ENCODE data around the gene CD2BP2.
"Not testable (repeated sequence)": the region's sequence is repeated elsewhere in the genome, so short reads cannot be mapped to it uniquely, and the experiment has no call there.

Gene CD2BP2

GRCh38 chr16:30346286-30346685, 8.8 kb downstream of the CD2BP2 start:
- Histone ChIP-seq H3K4me2 (ENCODE audit: low read depth, low read length) (no peak overlapping the region), H3K9me3 (replicated peaks; ENCODE audit: insufficient read depth, low read length) (no peaks in the 10 kb centered on the region), H4K20me1 (ENCODE audit: insufficient read depth, low read length) (no peaks in the 10 kb centered on the region), H3K79me2 (ENCODE audit: low read length) (0 out of 2 replicates have a peak, but pooled peaks cover 6% of the 10 kb centered on the region), H3K36me3 (replicated peaks; ENCODE audit: insufficient read depth, low read length) (no peaks in the 10 kb centered on the region), H2AFZ (ENCODE audit: low read length) (no peak overlapping the region), H3K27me3 (replicated peaks; ENCODE audit: insufficient read depth, low read length) (no peaks in the 10 kb centered on the region), H3K9ac (ENCODE audit: low read length) (no peak overlapping the region), H3K9me2 (replicated peaks; ENCODE audit: insufficient read depth, low read length) (no peaks in the 10 kb centered on the region), H3F3A (ENCODE audit: insufficient read depth, low read length) (peaks cover 8% of the 10 kb centered on the region; the same call in 1 of the 2 replicates), H3K4me3 (ENCODE audit: low read length) (no peak overlapping the region), H3K27ac (ENCODE audit: low read length) (no peak overlapping the region), H3K4me1 (ENCODE audit: low read length) (peaks cover 21% of the 10 kb centered on the region)
- DNase-seq: no peak
- TF ChIP-seq EZH2phosphoT487 (IDR thresholded peaks at IDR 0.05; ENCODE audit: low read length): no peak

- not testable (repeated sequence) for H3K79me2 ChIP-seq (ENCODE audit: low read length); H3K9me3 ChIP-seq (replicated peaks; ENCODE audit: insufficient read depth, low read length); H4K20me1 ChIP-seq (ENCODE audit: insufficient read depth, low read length); H3F3A ChIP-seq (ENCODE audit: insufficient read depth, low read length); H3K36me3 ChIP-seq (replicated peaks; ENCODE audit: insufficient read depth, low read length); H3K27me3 ChIP-seq (replicated peaks; ENCODE audit: insufficient read depth, low read length); H3K9me2 ChIP-seq (replicated peaks; ENCODE audit: insufficient read depth, low read length)
- peak overlapping the region; percentile 78; the same call in 1 of the 2 replicates for H3K27ac ChIP-seq (ENCODE audit: low read length)
- H3K9ac ChIP-seq (ENCODE audit: low read length): peak overlapping the region; percentile 70; the same call in 1 of the 2 replicates
- peak; percentile 87 for DNase-seq
- peaks cover 14% of the 10 kb centered on the region for H3K4me1 ChIP-seq (ENCODE audit: low read length)
- peak overlapping the region; percentile 98 for H2AFZ ChIP-seq (ENCODE audit: low read length)
- H3K4me3 ChIP-seq (ENCODE audit: low read length): peak overlapping the region; percentile 73
- peak overlapping the region; percentile 100 for H3K4me2 ChIP-seq (ENCODE audit: low read depth, low read length)
Observed at GRCh38 chr16:30343491-30343820, 11.7 kb downstream of the CD2BP2 start.

GRCh38 chr16:30342751-30343490, 12.2 kb downstream of the CD2BP2 start:
- peaks cover 14% of the 10 kb centered on the region for H3K4me1 ChIP-seq (ENCODE audit: low read length)
- H3K27me3 ChIP-seq (replicated peaks; ENCODE audit: insufficient read depth, low read length): no peaks in the 10 kb centered on the region
- no peak for DNase-seq
- H3K4me2 ChIP-seq (ENCODE audit: low read depth, low read length): peak overlapping the region; percentile 100
- no peaks in the 10 kb centered on the region for H3K36me3 ChIP-seq (replicated peaks; ENCODE audit: insufficient read depth, low read length)
- H3K9me3 ChIP-seq (replicated peaks; ENCODE audit: insufficient read depth, low read length): no peaks in the 10 kb centered on the region
- peak overlapping the region; percentile 73 for H3K4me3 ChIP-seq (ENCODE audit: low read length)
- H3K9ac ChIP-seq (ENCODE audit: low read length): peak overlapping the region; percentile 70; the same call in 1 of the 2 replicates
- TF ChIP-seq, protein P1, sequence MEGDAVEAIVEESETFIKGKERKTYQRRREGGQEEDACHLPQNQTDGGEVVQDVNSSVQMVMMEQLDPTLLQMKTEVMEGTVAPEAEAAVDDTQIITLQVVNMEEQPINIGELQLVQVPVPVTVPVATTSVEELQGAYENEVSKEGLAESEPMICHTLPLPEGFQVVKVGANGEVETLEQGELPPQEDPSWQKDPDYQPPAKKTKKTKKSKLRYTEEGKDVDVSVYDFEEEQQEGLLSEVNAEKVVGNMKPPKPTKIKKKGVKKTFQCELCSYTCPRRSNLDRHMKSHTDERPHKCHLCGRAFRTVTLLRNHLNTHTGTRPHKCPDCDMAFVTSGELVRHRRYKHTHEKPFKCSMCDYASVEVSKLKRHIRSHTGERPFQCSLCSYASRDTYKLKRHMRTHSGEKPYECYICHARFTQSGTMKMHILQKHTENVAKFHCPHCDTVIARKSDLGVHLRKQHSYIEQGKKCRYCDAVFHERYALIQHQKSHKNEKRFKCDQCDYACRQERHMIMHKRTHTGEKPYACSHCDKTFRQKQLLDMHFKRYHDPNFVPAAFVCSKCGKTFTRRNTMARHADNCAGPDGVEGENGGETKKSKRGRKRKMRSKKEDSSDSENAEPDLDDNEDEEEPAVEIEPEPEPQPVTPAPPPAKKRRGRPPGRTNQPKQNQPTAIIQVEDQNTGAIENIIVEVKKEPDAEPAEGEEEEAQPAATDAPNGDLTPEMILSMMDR (IDR thresholded peaks at IDR 0.05; ENCODE audit: low read length): no peak
- TF ChIP-seq EZH2phosphoT487 (IDR thresholded peaks at IDR 0.05; ENCODE audit: low read length): no peak
- no peak for TF ChIP-seq EZH2 (optimal IDR thresholded peaks at IDR 0.05; ENCODE audit: low read depth, low read length)
- no peaks in the 10 kb centered on the region for H3K9me2 ChIP-seq (replicated peaks; ENCODE audit: insufficient read depth, low read length)
- H3K27ac ChIP-seq (ENCODE audit: low read length): peak overlapping the region; percentile 78; the same call in 1 of the 2 replicates
- H3K79me2 ChIP-seq (ENCODE audit: low read length): 0 out of 2 replicates have a peak, but pooled peaks cover 6% of the 10 kb centered on the region
- H4K20me1 ChIP-seq (ENCODE audit: insufficient read depth, low read length): no peaks in the 10 kb centered on the region
- peak overlapping the region; percentile 98 for H2AFZ ChIP-seq (ENCODE audit: low read length)
- peaks cover 8% of the 10 kb centered on the region; the same call in 1 of the 2 replicates for H3F3A ChIP-seq (ENCODE audit: insufficient read depth, low read length)

DNA sequence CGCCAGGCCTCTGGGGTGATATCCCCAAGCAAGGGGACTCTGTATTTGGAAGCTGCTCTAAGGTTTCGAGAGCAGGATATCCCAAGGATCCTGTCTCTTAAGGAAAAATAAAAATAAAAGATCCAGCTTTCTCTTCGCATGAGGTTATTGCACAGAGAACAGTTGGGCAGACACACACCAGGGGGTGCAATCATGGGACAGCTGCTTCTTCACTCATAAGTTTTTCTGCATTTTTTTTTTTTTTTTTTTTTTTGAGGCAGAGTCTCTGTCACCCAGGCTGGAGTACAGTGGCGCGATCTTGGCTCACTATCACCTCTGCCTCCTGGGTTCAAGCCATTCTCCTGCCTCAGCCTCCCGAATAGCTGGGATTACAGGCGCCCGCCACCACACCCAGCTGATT, 13.1 kb downstream of the CD2BP2 start:
- not testable (repeated sequence) for H3K9ac ChIP-seq (ENCODE audit: low read length); H3K4me2 ChIP-seq (ENCODE audit: low read depth, low read length); H4K20me1 ChIP-seq (ENCODE audit: insufficient read depth, low read length); H3K4me3 ChIP-seq (ENCODE audit: low read length); H2AFZ ChIP-seq (ENCODE audit: low read length); H3K27me3 ChIP-seq (replicated peaks; ENCODE audit: insufficient read depth, low read length); H3F3A ChIP-seq (ENCODE audit: insufficient read depth, low read length); H3K9me2 ChIP-seq (replicated peaks; ENCODE audit: insufficient read depth, low read length); H3K9me3 ChIP-seq (replicated peaks; ENCODE audit: insufficient read depth, low read length); H3K36me3 ChIP-seq (replicated peaks; ENCODE audit: insufficient read depth, low read length); H3K79me2 ChIP-seq (ENCODE audit: low read length); H3K27ac ChIP-seq (ENCODE audit: low read length)
- DNase-seq: peak; percentile 13
- TF ChIP-seq, protein P1 (IDR thresholded peaks at IDR 0.05; ENCODE audit: low read length): 0 out of 2 replicates have a peak, but pooled peaks have one; percentile 7
- H3K4me1 ChIP-seq (ENCODE audit: low read length): peaks cover 14% of the 10 kb centered on the region
